Hematopoietic multipotent progenitor cell treated with erythropoietin and hydrocortisone succinate and interleukin-3 and kit ligand, for 17 days (in vitro differentiated cells): ENCODE data around the gene DLG4.
A peak's percentile ranks its signal among the peaks of the same experiment; 100 is the strongest.

Source experiments
- DNase-seq: peaks from one replicate; pipeline ENCODE4 v3.0.0-alpha.2; 2015; ENCODE audit warnings: low spot score

DLG4 gene

DNA sequence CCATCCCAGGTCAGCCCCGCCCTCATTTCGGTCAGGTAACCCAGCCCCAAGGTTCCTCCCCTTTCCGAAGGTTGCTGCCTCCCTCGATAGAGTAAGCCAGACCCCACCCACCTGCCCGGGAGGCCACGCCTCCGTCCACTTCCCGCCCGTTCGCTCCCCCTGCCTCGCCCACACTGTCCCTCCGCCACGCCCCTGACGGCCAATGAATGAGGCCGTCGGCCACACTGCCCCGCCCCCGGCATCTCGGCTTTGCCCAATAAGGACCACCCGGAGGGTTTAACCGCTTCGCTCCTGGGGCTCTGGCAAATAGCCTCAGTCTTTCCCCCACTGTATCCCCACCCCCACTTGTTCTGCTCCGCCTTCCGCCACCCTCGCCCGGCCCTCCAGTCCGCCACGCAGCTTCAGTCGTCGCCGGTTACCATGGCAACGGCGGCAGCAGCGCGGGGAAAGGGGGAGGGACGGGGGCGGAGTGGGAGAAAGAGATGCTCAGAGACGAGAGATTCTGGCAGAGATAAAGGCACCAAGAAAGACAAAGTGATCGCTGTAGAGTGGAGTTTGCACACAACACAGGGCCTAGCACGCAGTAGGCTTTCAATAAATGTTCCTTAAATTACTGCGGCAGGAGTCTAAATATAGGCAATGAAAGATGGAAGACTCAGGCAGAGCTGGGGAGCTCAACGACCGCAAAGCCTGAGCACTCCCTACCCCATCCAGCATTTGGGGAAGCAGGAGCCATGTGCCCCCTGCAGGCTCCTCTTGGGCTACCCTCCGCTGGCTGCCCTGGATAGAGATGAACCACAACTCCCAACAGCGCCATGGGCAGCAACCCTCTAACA is 5.1 kb downstream of the DLG4 start:
- DNase-seq: peak; percentile 89

DNA sequence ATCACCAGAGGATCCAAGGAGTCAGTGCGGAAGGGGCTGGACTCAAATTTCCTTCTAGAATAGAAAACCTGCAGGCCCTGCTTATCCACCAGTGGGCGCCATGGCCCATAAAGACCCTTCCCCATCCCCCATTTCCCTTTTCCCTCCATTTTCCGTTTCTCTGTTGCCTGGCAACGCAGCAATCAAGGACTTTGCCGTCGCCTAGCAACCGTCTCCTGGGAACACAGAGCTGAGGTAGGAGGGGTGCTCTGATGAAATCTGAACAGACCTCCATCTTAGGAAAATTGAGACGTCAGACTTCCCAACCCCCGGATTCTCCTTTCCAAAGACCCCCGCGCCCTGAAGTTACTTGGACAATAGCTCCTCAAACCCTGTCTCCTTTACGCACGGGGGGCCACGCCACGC is 5.7 kb downstream of the DLG4 start:
- DNase-seq: peak; percentile 69

DNA sequence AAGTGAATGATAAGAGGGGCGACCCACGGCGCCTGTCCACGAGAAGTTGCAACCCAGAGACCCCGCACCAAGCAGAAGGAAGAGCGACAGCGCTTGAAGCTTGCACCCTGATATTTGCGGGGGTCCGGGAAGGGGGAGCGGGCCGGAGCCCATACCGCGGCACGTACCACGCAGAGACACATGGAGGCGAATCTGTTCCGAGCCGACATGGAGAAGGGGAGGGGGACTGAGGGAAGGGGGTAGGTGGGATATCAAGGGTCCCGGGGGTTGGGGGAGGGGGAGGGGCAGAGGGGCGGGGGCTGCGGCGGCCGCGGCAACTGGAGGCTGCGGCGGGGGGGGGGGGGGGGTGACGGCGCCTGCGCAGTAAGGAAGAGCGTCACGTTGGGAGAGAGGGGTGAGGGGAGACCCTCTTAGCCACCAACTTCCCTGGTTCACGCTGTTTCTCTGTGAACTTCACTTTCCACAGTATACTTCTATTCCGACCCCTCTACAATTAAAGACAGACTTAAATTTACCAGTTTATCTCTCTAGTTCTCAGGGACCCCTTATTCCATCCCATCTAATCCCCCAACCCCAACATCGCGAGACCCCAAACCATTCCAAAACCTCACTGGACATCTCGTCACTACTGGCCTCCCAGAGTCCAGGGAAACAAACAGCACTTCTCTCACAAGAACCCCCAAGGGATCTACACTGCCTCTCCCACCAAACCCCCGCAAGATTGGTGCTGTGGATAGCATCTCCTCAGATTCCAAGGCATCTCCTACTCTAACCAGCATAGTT is 8.0 kb downstream of the DLG4 start:
- no peak for DNase-seq

DNA sequence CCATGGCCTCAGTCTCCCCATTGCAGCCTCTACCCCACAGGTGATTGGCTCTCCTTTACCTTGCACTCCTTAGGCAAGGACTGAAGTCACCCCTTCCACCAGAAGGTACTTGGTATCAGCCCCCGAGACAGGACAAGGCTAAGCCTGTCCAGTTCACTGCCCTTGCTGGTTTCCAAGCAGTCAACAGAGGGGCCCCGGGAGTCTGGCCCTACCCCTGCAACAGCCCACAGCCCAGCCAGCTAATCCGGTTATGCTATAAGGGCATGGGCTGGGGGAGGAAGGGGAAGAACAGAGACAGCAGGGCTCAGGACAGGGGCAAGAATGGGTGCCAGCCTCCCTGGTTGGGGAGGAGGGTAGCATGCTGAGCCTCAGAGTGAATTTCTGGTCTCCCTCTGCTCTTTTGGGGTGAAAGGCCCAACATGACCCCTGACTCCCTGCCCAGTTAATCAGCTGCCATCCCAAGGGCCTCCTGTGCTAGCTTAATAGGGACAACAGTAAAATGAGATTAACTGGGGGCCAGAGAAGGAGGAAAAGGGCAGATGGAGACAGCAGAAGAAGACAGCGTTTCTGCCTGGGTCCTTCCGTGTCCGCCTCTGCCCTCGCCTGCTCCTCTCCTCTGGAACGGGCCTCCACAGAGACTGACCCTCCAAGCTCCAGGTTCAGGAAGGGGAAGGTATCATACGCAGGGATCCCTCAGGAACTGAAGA is 10.7 kb downstream of the DLG4 start:
- no peak for DNase-seq

DNA sequence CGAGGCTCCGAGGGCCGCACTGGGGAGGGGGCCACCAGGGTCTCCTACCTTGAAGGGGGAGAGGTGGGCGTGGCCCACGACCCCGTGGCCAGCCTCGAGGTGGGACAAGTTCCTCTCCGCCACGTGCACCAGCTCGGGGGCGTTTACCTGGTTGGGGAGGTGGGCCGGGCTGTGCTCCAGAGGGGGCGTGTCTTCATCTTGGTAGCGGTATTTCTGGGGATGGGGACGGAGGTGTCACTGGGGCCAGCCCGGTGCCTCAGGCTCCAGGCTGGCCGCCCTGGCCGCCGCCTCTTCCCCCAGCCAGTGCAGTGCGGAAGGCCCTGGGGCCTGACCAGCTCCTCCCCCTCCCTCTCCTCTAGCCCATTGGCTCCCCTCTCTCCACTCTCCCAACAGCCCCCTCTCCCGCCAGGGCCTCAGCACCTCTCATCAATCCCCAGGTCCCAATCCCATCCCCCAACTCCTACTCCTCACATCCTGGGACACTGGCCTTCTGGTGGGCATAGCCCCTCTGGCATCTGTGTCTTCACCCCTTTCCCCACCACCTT is 11.5 kb downstream of the DLG4 start:
- no peak for DNase-seq

DNA sequence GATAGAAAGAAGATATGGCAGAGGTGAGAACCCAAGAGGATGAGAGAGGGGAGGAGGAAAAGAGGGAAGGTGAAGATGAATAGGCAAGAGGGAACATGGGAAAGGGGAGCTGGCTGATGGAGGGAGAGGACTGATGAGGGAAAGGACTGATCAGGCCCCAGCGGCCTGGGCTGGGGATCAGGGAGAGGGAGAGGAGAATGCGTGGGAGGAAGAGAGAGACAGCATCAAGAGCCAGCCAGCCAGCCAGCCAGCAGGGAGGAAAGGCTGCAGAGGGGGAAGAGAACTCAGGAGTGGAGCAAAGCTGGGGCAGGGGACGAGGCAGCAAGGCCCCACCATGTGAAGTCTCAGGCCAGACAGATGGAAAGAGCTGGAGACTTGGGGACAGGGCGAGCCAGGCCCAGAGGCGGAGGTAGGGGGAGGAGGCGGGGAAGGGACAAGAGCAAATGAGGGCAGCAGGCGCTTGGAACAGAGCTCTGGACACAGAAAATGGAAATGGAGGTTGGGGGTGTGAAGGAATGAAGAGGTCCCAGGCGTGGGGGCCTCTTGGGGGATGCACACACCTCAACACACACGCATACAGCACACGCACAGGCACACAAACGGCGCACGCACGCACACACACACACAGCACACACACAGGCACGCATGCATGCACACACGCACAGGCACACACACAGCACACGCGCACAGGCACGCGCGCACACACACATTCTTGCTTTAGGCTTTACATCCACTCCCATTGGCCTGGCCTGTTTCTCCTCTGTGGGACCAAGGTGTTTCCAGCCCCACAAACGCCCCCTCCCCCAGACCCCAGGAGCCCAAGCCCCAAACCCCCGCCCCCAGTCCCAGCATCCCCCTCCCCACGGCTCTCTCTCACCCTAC is 12.3 kb downstream of the DLG4 start:
- no peak for DNase-seq

DNA sequence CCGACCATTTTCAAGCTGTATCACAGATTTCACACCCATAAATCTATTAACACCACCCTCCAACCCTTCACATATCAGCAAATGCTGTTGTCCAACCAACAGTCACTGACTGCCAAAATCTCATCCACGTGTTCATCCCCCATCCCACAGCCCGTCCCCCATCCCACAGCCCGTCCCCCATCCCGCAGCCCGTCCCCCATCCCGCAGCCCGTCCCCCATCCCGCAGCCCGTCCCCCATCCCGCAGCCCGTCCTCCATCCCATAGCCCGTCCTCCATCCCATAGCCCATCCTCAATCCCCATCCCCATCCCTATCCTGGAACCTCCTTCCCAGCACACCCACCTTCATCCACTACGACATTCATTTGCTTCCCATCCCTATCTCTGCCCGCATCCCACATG is 14.1 kb downstream of the DLG4 start:
- no peak for DNase-seq

DNA sequence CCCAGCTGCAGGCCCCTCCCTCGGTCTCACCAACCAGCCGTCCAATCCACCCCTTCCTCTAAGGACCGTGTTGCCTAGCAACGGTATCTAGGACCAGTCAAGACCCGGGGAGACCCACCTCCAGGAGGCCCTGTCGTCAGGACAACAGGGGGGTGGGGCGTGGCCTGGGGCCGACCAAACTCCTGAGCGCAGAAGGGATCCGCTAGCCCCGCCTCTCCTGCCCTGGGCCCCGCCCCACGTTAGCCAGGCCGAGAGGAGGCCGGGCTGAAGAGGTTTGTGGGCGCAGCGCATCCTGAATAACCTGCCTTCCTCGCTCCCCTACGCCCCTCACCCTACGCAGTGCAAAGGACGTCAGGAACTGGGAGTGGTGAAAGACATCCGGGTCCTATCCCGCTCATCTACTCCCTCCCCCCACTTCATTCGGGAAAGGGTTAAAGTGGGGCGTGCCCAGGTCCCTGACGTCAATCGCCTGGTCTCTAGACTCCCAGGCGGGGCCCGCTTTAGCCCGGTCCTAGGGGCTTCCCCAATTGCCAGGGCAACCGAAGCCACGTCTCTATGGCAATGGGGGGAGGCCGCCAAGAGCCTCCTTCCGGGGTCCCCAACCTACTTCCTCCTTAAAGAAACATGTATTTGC is 14.7 kb downstream of the DLG4 start:
- peak; percentile 65 for DNase-seq

DNA sequence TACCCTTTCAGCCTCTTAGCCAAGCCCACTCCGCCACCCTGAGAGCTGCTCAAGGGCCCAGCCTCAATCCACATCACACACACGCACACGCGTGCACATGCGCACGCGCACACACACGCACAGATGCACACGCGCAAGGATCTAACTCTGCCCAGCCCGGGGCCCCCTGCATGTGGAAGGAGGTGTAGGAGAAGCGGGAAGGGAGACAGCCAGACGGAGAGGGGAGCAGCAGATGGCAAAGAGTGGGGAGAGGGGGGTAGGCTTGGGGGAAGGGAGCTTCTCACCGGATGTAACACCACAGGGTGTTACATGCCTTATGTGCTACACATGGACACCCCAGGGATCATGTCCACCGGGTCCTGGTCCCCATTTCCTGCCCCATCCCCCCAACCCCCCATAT is 15.3 kb downstream of the DLG4 start:
- no peak for DNase-seq

DNA sequence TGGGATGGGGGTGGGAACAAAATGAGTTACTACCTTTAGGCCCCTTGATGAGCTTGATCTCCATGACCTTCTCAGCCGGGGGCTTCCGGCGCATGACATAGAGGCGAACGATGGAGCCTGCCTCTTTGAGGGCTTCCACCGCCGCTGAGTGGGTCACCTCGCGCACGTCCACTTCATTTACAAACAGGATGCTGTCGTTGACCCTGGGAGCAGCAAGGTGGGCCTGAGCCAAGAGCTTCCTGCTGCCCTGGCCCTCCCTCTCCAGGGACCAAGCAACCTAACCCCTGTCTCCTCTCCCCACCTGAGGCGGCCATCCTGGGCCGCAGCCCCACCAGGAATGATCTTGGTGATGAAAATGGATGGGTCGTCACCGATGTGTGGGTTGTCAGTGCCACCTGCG is 16.2 kb downstream of the DLG4 start:
- no peak for DNase-seq

DNA sequence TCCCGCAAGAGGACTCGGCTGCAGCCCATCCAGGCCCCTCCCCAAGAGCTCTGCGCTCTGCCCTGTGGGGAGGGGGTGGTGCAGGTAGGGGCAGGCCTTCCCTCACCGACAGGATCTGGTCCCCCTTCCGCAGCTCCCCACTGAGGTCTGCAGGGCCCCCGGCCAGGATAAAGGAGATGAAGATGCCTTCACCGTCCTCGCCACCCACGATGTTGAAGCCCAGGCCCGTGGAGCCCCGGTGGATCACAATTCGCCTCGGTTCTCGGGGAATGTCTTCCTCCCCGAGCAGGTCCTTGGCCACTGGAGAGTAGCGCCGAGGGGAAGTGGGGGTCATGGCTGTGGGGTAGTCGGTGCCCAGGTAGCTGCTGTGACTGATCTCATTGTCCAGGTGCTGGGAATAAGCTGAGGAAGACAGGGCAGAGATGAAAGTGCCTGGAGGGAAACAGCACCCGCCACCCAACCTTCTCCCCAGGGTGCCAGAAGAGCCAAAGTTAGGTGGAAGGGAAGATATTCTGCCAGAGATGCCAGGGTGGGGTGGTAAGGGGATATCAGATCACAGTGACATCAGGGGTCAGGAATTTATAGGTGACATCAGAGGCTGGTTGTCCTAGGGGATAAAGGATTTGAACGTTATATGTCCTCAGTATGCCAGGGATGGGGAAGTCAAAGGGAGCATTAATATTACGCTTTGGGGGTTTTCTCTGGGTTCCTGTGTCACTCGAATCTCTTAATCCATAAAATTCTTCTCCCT is 22.8 kb downstream of the DLG4 start:
- no peak for DNase-seq

DNA sequence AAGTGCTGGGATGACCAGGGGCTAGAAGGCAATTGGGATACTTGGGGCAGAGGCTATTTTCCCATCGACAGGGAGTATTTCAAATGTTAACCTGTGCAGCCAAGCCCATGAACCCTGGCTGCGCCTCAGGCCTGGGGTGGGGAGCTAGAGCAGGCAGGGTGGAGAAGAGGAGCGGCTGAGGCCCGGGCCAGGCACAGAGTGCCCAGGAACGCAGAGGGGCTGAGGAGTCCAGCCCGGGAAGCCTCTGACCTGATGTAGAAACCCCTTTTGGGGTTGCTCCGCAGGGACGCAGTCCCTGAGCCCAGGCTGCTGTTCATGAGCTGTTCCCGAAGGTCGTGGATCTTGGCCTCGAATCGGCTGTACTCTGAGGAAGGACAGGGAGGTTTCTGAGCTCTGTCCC is 23.7 kb downstream of the DLG4 start:
- no peak for DNase-seq

DNA sequence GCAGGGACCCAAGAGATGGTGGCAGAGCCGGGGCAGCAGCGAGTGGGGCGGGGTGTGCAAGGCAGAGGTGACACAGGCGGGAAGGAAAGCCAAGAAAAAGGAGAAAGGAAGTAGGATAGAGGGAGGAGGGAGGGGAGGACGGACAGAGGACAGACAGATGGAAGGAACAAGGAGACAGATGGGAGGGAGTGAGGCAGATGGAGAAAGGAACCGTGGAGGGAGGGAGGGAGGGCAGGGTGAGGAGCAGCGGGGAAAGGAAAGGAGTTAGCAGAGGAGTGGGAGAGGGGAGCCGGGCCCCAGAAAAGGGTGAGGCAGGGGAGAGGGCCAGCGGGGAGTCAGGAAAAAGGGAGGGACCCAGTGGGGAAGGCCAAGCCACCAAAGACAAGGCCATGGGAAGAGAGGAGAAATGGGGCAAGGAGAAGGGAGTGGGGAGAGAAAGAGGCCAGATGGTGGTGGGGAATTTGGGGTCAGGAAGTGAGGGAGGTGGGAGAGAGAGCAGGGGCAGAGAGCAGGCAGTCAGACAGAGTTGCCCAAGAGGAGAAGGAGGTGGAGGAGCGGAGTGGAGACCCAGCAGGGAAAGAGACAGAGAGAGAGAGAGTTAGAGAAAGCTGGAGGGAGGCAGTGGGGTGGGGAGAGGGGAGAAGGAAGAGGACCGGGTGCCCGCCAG is 27.2 kb downstream of the DLG4 start:
- no peak for DNase-seq

DNA sequence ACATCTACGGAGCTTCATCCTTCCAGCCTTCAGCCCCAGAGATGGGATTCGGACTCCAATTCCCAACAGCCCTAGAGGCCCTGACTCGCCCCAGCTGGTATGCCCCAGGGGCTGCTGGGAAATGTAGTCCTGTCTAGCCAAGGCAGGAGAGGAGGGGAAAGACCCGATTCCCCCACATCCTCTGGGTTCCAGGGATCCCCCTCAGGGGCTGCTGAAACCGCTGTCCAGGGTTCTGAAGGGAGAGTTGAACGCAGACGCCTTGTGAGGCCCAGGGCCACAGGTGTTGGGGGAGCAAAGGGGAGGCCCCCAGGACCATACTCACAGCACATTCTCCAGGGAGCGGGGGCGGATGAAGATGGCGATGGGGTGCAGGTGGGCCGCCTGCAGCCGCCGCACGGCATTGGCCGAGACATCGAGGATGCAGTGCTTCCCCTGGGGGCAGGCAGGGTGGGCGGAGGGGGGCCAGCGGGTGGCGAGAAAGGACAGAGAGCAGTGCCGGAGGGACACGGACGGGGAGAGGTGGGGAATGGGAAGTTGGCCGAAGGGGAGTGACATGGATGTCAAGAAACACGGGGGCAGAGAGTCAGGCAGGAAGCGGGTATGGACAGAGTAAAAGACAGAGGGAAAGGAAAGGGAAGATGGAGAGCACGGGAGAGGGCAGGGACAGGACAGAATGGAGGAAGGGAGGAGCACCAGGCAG is 27.9 kb downstream of the DLG4 start:
- DNase-seq: no peak

DNA sequence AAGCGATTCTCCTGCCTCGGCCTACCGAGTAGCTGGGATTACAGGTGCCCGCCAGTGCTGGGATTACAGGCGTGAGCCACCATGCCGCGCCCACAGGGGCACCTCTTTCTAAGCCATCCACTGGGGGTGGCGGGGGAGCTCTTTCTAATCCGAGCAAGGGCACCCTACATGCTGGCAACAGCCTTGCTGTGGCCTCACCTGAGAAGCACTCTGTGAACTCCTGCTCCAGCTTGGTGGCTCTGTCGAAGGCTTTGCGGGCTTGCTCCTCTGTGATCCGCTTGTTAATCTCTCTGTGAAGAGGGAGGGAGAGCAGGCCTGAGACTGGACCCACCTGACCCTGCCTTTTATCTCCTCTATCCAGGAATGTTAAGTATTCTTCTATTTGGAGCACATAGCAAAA is 28.6 kb downstream of the DLG4 start:
- no peak for DNase-seq

DNA sequence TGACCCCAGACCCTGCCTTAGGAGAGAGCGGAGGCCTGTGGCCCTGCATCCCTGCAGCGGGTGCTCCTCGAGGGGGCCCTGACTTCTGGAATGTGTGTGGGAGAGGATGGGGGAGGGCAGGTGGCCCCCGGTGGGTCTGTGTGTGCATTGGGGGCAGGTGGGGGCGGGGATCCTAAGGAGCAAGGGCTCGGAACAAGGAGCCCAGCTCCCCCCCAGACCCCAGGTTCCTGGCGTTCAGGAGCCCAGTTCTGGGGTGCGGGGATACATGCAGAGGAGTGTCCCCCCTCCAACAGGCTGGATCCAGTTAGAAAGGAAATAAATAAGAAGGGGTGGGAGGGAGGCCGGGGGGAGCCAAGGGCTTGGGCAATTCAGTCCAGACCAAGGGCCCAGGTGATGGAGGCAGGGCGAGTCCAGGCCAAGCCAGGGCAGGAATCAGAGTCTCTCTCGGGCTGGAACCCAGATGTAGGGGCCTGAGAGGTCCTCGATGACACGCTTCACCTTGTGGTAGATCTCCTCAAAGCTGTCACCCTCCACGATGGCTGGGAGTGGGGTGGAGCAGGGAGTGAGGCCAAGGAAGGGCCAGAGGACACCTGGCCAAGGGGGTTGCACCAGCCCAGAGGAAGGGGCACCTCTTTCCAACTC is 29.2 kb downstream of the DLG4 start:
- no peak for DNase-seq

DNA sequence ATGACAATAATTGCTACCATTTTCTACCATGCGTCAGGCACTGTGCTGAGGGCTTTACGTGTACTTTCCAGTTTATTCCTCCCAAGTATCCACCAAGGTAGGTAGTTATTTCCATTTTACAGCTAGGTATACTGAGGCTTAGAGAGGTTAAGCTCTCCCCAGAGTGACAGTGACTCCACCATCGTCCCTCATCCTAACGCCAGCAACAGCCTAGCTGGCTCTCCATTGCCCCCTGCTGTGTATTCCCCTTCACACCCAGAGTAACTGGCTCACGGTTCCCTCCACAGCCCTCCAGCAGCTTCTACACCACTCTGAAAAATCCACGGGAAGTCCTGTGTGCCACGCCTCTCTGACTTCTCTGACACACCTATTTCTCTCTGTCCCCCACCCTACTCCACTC is 33.4 kb downstream of the DLG4 start:
- no peak for DNase-seq

DNA sequence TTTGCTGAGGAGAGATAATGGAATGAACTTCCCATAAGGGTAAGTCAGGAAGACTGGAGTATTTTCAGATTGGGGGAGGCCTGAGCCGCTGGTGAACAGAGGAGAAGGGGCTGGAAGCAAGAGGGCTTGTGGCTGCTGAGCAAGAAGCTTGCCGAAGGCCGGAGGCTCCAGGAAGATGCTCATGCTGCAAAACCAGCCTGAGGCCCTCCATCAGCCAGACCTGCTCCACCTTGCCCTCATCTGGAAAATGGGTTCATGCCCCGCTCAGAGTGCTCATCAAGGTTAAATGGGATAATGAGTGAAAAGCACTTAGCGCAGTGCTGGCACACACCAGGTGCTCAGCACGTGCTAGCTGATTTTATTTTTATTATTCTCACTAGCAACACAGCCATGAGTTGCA is 35.0 kb downstream of the DLG4 start:
- no peak for DNase-seq

DNA sequence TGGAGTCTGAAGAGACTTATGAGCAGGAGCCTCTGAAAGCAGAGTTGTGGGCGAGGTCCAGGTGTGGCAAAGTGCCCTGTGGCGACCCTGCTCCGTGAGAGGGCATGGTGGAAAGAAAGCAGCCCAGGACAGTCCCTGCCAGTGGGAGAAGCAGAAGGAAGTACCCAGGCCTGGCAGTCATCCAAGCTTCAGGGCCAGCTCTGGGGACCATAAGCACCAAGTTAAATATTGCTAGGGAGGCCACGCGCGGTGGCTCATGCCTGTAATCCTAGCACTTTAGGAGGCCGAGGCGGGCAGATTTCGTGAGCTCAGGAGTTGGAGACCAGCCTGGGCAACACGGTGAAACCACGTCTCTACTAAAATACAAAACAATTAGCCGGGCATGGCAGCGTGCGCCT is 35.5 kb downstream of the DLG4 start:
- DNase-seq: no peak
